K562 (cell line): Measurements from ENCODE around the gene MINK1. TPM values are rescaled to one million over a fixed set of nuclear protein-coding genes. Genes with fewer than 3 reads are reported as not detected.
A peak's percentile ranks its signal among the peaks of the same experiment; 100 is the strongest.

Source experiments
- ATAC-seq: fragments of 200-7000 bp; cut with Tn5 transposase; 3 replicates; pipeline ENCODE4 v1.9.1; 2020; ENCODE audit warnings: moderate library complexity
- BruUV-seq: library from RNA; stranded (reverse); fragments of 400-500 nt; replicated peaks from 2 replicates; lab custom pipeline; 2021; lab: Mats Ljungman, UMichigan
- CTCF ChIA-PET: fragments of 300-600 bp; formaldehyde crosslinking; extraction: SDS; loops from one replicate; lab custom pipeline; 2021; ENCODE audit warnings: low intra/inter-chr PET ratio; lab: Yijun Ruan, JAX
- POLR2A ChIA-PET: fragments of 300-600, 350-650 bp; sonication (Branson Sonifier 250); formaldehyde crosslinking; extraction: SDS; loops from one replicate; lab custom pipeline; 2021; ENCODE audit warnings: antibody characterized with exemption, inconsistent platforms; lab: Yijun Ruan, JAX
- DNase-seq, 4 experiments: peaks; one replicate each; pipeline versions ENCODE4 v3.0.0 to v3.0.0-alpha.2; 2011 to 2018; ENCODE audit warnings: low spot score in 3 of 4, mixed read lengths in 3 of 4; ENCODE audit errors: extremely low read depth in 1 of 4
- FAIRE-seq: peaks from 2 replicates; lab custom pipeline; 2011; peaks lifted over from hg19 to GRCh38; lab: Jason Lieb, UNC
- H2AFZ ChIP-seq: 2 replicates; pipeline ENCODE4 v1.6.0; 2011; ENCODE audit warnings: low read depth, low read length, control low read depth, inconsistent platforms
- H3K27ac ChIP-seq: fragments of 200-600 bp; 3 replicates; pipeline ENCODE4 v1.8.0; 2011; ENCODE audit warnings: low read depth, mild to moderate bottlenecking, control low read depth, inconsistent platforms, low read length, moderate library complexity, mixed read lengths; ENCODE audit errors: extremely low read depth
- H3K27me3 ChIP-seq, 2 experiments: fragments of 300-600 bp in 1 of 2; 2 replicates in 1 of 2; 3 replicates in 1 of 2; pipeline versions ENCODE4 v1.6.0 to v1.8.0; 2011; ENCODE audit warnings: inconsistent platforms in 2 of 2, low read length in 2 of 2, mild to moderate bottlenecking in 1 of 2, mixed read lengths in 1 of 2, moderate library complexity in 1 of 2; ENCODE audit not compliant: control insufficient read depth in 2 of 2, insufficient read depth in 2 of 2
- H3K36me3 ChIP-seq: fragments of 300-600 bp; 3 replicates; pipeline ENCODE4 v1.8.0; 2011; ENCODE audit warnings: mild to moderate bottlenecking, low read length, inconsistent platforms; ENCODE audit not compliant: control insufficient read depth, insufficient read depth
- H3K4me1 ChIP-seq, 2 experiments: fragments of 200-600 bp in 1 of 2; replicated peaks in 1 of 2; 2 replicates in 1 of 2; 3 replicates in 1 of 2; pipeline versions ENCODE4 v1.5.1 to v1.8.0; 2011; ENCODE audit warnings: inconsistent platforms in 2 of 2, low read length in 2 of 2, mild to moderate bottlenecking in 1 of 2, mixed read lengths in 1 of 2, moderate library complexity in 1 of 2; ENCODE audit not compliant: control insufficient read depth in 2 of 2, insufficient read depth in 2 of 2
- H3K4me2 ChIP-seq: 2 replicates; pipeline ENCODE4 v1.6.1; 2011; ENCODE audit warnings: low read length, control low read depth, inconsistent platforms, mixed read lengths; ENCODE audit not compliant: insufficient read depth
- H3K4me3 ChIP-seq: fragments of 200-600 bp; sonication (generic), shearing (Covaris generic); 2 replicates; pipeline ENCODE4 v1.5.1; 2016; ENCODE audit warnings: control low read depth, inconsistent platforms
- H3K79me2 ChIP-seq: fragments of 200-600 bp; 3 replicates; pipeline ENCODE4 v1.8.0; 2011; ENCODE audit warnings: low read length, inconsistent platforms; ENCODE audit not compliant: control insufficient read depth, insufficient read depth
- H3K9ac ChIP-seq, 2 experiments: 2 replicates each; pipeline versions ENCODE4 v1.6.0 to v1.6.1; 2011; ENCODE audit warnings: low read depth in 2 of 2, low read length in 2 of 2, control low read depth in 1 of 2, inconsistent platforms in 1 of 2, mild to moderate bottlenecking in 1 of 2, mixed read lengths in 1 of 2; ENCODE audit not compliant: insufficient read depth in 1 of 2
- H3K9me1 ChIP-seq: one replicate; pipeline ENCODE4 v1.6.0; 2011; ENCODE audit warnings: inconsistent platforms, mild to moderate bottlenecking, low read length, moderate library complexity; ENCODE audit not compliant: control insufficient read depth, insufficient read depth
- H3K9me3 ChIP-seq: replicated peaks from 2 replicates; pipeline ENCODE4 v1.5.1; 2011; ENCODE audit warnings: low read depth, low read length, inconsistent platforms; ENCODE audit not compliant: control insufficient read depth, insufficient read depth
- H4K20me1 ChIP-seq: replicated peaks from 2 replicates; pipeline ENCODE4 v1.6.1; 2011; ENCODE audit warnings: low read length, inconsistent platforms, mixed read lengths; ENCODE audit not compliant: control insufficient read depth, insufficient read depth
- FOXO4 ChIP-seq: fragments of 450-650 bp; formaldehyde crosslinking; IDR thresholded peaks from 2 replicates; pipeline ENCODE4 v1.4.0; 2020; ENCODE audit warnings: mild to moderate bottlenecking, moderate library complexity
- MEIS2 ChIP-seq: fragments of 450-650 bp; IDR thresholded peaks from 2 replicates; pipeline ENCODE4 v1.6.1; 2014; ENCODE audit warnings: mild to moderate bottlenecking; ENCODE audit not compliant: partially characterized antibody
- PURB ChIP-seq: sonication (generic); formaldehyde crosslinking; IDR thresholded peaks from 2 replicates; pipeline ENCODE4 v1.9.0; 2021; ENCODE audit warnings: low read depth, mild to moderate bottlenecking, missing genetic modification reagents
- RERE ChIP-seq: sonication (generic); formaldehyde crosslinking; IDR thresholded peaks from 2 replicates; pipeline ENCODE4 v1.8.0; 2023; ENCODE audit warnings: missing genetic modification reagents, mild to moderate bottlenecking, borderline replicate concordance
- SAP30 ChIP-seq: fragments of 200-600 bp; sonication (generic); IDR thresholded peaks from 2 replicates; pipeline ENCODE4 v1.6.1; 2012; ENCODE audit warnings: borderline replicate concordance, low read depth, mild to moderate bottlenecking, moderate library complexity, low read length, control low read depth, inconsistent platforms; ENCODE audit not compliant: insufficient read depth, poor library complexity, severe bottlenecking
- SREBF2 ChIP-seq: sonication (generic); formaldehyde crosslinking; IDR thresholded peaks from 2 replicates; pipeline ENCODE4 v1.4.0; 2020; ENCODE audit warnings: mild to moderate bottlenecking, missing genetic modification reagents
- ZC3H4 ChIP-seq: sonication (generic); formaldehyde crosslinking; IDR thresholded peaks from 2 replicates; pipeline ENCODE4 v1.9.0; 2021; ENCODE audit warnings: missing genetic modification reagents, borderline replicate concordance
- WGBS: fragments of 100-300 bp; shearing (Covaris generic); methylation state at CpG from one replicate; pipeline ENCODE4 v1.1.6; 2016; ENCODE audit warnings: low coverage, mixed read lengths; ENCODE audit not compliant: insufficient coverage; ENCODE audit errors: missing lambda C conversion rate; 5-methylcytosine and 5-hydroxymethylcytosine counted together
- in situ Hi-C: fragments of 300-500 bp; cut with MboI; formaldehyde crosslinking; loops from 4 replicates; pipeline ENCODE4 v1.15.0; 2018; ENCODE audit warnings: inconsistent platforms, mixed read lengths
- intact Hi-C: fragments of 100-400 bp; cut with micrococcal nuclease; formaldehyde crosslinking; loops from 2 replicates; pipeline ENCODE4 v1.14.2; 2022
- polyA plus RNA-seq, 8 experiments: library from polyadenylated mRNA; depleted of rRNA in 4 of 8; stranded (reverse) in 5 of 8; unstranded in 3 of 8; fragments of >200 nt; fragmentation: Nextera tagmentation in 2 of 8; fragmentation: Illumina TruSeq in 1 of 8; extraction: Ambion mirVana in 2 of 8; extraction: Trizol in 1 of 8; gene quantifications; 2 replicates each; pipeline versions ENCODE4 v1.2.1 to v1.2.3, GENCODE V29; 2011 to 2014; ENCODE audit warnings: inconsistent platforms in 1 of 8, missing spikeins in 1 of 8
- total RNA-seq, 7 experiments: library from RNA; depleted of rRNA in 6 of 7; stranded (reverse); fragments of >200 nt in 6 of 7; fragmentation: Illumina TruSeq in 2 of 7; extraction: Trizol in 2 of 7; gene quantifications; 2 replicates each; pipeline versions ENCODE4 v1.2.1 to v1.2.3, GENCODE V29; 2011 to 2021; ENCODE audit warnings: low replicate concordance in 1 of 7

The MINK1 gene
- total and polyA plus RNA-seq, 9 of the 15 experiments (the other 6 are each of a cell fraction or from before 2014, with no cell fraction given) = 0.11 to 54.2 (median 14.9) TPM

GRCh38 chr17:4839965-4840892 is 7.1 kb downstream of the MINK1 start:
- in situ Hi-C loops (no loop called here), intact Hi-C loops (no loop called here)
- no TSS peak for BruUV-seq
- DNase-seq = no peak
- POLR2A ChIA-PET = interaction anchor here (0.7 kb wide), 1 partner anchor 113 kb away, joined by 3 read pairs; no protein-coding TSS in a partner anchor
- Histone ChIP-seq H3K4me3 (no peak overlapping the region), H4K20me1 (no peaks in the 10 kb centered on the region), H3K27ac (peak overlapping the region; percentile 92), H3K4me2 (peak overlapping the region; percentile 72), H3K79me2 (peaks cover 91% of the 10 kb centered on the region), H3K9me3 (no peaks in the 10 kb centered on the region), H3K36me3 (peaks cover 37% of the 10 kb centered on the region), H2AFZ (no peak overlapping the region), H3K27me3 (no peaks in the 10 kb centered on the region), H3K9me1 (no peaks in the 10 kb centered on the region), H3K4me1 (peaks cover 47 to 52% of the 10 kb centered on the region in 2 experiments), H3K9ac (peak overlapping the region; percentile 76 to 77; a peak in 3 of 4 replicates)
- ATAC-seq = no peak
- FAIRE-seq = no peak
- CTCF ChIA-PET = no interaction called here
- WGBS = 56% methylated on average over 7 of the region's 8 CpGs
- no peak for TF ChIP-seq SREBF2 (CRISPR knock-in tag)
- TF ChIP-seq RERE (CRISPR knock-in tag) = no peak
- no peak for TF ChIP-seq SAP30
- TF ChIP-seq FOXO4 (CRISPR knock-in tag) = no peak
- no peak for TF ChIP-seq PURB (CRISPR knock-in tag)
- TF ChIP-seq ZC3H4 (CRISPR knock-in tag) = no peak
- TF ChIP-seq MEIS2 = peak; percentile 78
